IMR-90 (cell line): ENCODE data around the gene C5orf15. TPM values are rescaled to one million over a fixed set of nuclear protein-coding genes. Genes with fewer than 3 reads are reported as not detected.

Experiments
- ATAC-seq: fragments of 200-7000 bp; cut with Tn5 transposase; 2 replicates; pipeline ENCODE4 v1.9.1; 2020; ENCODE audit warnings: low read depth, mild to moderate bottlenecking, moderate library complexity
- BruUV-seq: library from RNA; stranded (reverse); fragments of 400-500 nt; replicated peaks from 2 replicates; lab custom pipeline; 2021; lab: Mats Ljungman, UMichigan
- CTCF ChIA-PET: fragments of 300-600 bp; formaldehyde crosslinking; extraction: SDS; loops from one replicate; lab custom pipeline; 2021; ENCODE audit warnings: antibody characterized with exemption; lab: Yijun Ruan, JAX
- POLR2A ChIA-PET: fragments of 300-600 bp; sonication (Branson Sonifier 250); formaldehyde crosslinking; loops from one replicate; lab custom pipeline; 2022; ENCODE audit warnings: antibody characterized with exemption; ENCODE audit not compliant: unreplicated experiment; lab: Charles Lee
- DNase-seq: peaks from one replicate; pipeline ENCODE4 v3.0.0; 2013
- H2AFZ ChIP-seq: replicated peaks from 2 replicates; pipeline ENCODE3; 2013; ENCODE audit warnings: low read length, mild to moderate bottlenecking; ENCODE audit not compliant: poor library complexity
- H2AK5ac ChIP-seq: 2 replicates; pipeline ENCODE4 v1.6.1; 2013; ENCODE audit warnings: low read depth, low read length, inconsistent platforms
- H2AK9ac ChIP-seq: replicated peaks from 2 replicates; pipeline ENCODE3; 2013; ENCODE audit warnings: mild to moderate bottlenecking, low read depth, low read length, moderate library complexity; ENCODE audit not compliant: poor library complexity
- H2BK120ac ChIP-seq: 2 replicates; pipeline ENCODE4 v1.6.1; 2013; ENCODE audit warnings: low read depth, low read length, inconsistent platforms
- H2BK15ac ChIP-seq: 3 replicates; pipeline ENCODE4 v1.6.1; 2013; ENCODE audit warnings: low read depth, low read length, inconsistent platforms
- H2BK20ac ChIP-seq: 2 replicates; pipeline ENCODE4 v1.6.1; 2013; ENCODE audit warnings: low read depth, mild to moderate bottlenecking, inconsistent platforms, low read length, moderate library complexity
- H2BK5ac ChIP-seq: 2 replicates; pipeline ENCODE4 v1.6.1; 2013; ENCODE audit warnings: mild to moderate bottlenecking, low read depth, low read length, inconsistent platforms; ENCODE audit not compliant: poor library complexity, severe bottlenecking
- H3K14ac ChIP-seq: replicated peaks from 2 replicates; pipeline ENCODE4 v1.6.1; 2013; ENCODE audit warnings: low read depth, low read length, inconsistent platforms
- H3K18ac ChIP-seq: 2 replicates; pipeline ENCODE4 v1.6.1; 2013; ENCODE audit warnings: low read depth, low read length, control low read depth
- H3K23ac ChIP-seq: 2 replicates; pipeline ENCODE4 v1.6.1; 2013; ENCODE audit warnings: low read depth, low read length, inconsistent platforms
- H3K27ac ChIP-seq: 2 replicates; pipeline ENCODE4 v1.5.1; 2013; ENCODE audit warnings: mild to moderate bottlenecking, control low read depth, low read length; ENCODE audit not compliant: insufficient read depth
- H3K27me3 ChIP-seq: 2 replicates; pipeline ENCODE4 v1.6.1; 2013; ENCODE audit warnings: low read length; ENCODE audit not compliant: control insufficient read depth, insufficient read depth
- H3K36me3 ChIP-seq: 2 replicates; pipeline ENCODE4 v1.6.1; 2013; ENCODE audit warnings: low read length, mixed read lengths; ENCODE audit not compliant: control insufficient read depth, insufficient read depth
- H3K4ac ChIP-seq: 2 replicates; pipeline ENCODE4 v1.6.1; 2013; ENCODE audit warnings: low read depth, low read length, inconsistent platforms
- H3K4me1 ChIP-seq: 2 replicates; pipeline ENCODE4 v1.6.1; 2013; ENCODE audit warnings: low read length, mixed read lengths; ENCODE audit not compliant: control insufficient read depth, insufficient read depth
- H3K4me2 ChIP-seq: 2 replicates; pipeline ENCODE4 v1.6.1; 2013; ENCODE audit warnings: low read depth, mild to moderate bottlenecking, control low read depth, low read length, moderate library complexity
- H3K4me3 ChIP-seq: 2 replicates; pipeline ENCODE4 v1.5.1; 2013; ENCODE audit warnings: low read depth, mild to moderate bottlenecking, control low read depth, low read length, moderate library complexity; ENCODE audit not compliant: insufficient read depth
- H3K56ac ChIP-seq: 2 replicates; pipeline ENCODE4 v1.6.1; 2013; ENCODE audit warnings: low read length, inconsistent platforms; ENCODE audit not compliant: insufficient read depth; ENCODE audit errors: extremely low read depth
- H3K79me1 ChIP-seq, 2 experiments: 2 replicates each; pipeline ENCODE4 v1.6.1; 2013; ENCODE audit warnings: low read length in 2 of 2, inconsistent platforms in 1 of 2, low read depth in 1 of 2
- H3K9ac ChIP-seq: 2 replicates; pipeline ENCODE4 v1.6.1; 2013; ENCODE audit warnings: low read depth, low read length, control low read depth
- H3K9me1 ChIP-seq: 2 replicates; pipeline ENCODE4 v1.6.1; 2013; ENCODE audit warnings: low read length, inconsistent platforms; ENCODE audit not compliant: insufficient read depth
- H3K9me3 ChIP-seq: 2 replicates; pipeline ENCODE4 v1.6.1; 2013; ENCODE audit warnings: low read length; ENCODE audit not compliant: control insufficient read depth, insufficient read depth
- H4K20me1 ChIP-seq: 2 replicates; pipeline ENCODE4 v1.6.1; 2013; ENCODE audit warnings: low read length, inconsistent platforms; ENCODE audit not compliant: insufficient read depth
- H4K5ac ChIP-seq: 2 replicates; pipeline ENCODE4 v1.6.1; 2013; ENCODE audit warnings: mild to moderate bottlenecking, low read depth, low read length, control low read depth
- H4K8ac ChIP-seq, 2 experiments: 2 replicates each; pipeline ENCODE4 v1.6.1; 2013; ENCODE audit warnings: low read depth in 2 of 2, low read length in 2 of 2, control low read depth in 1 of 2, inconsistent platforms in 1 of 2
- H4K91ac ChIP-seq: 2 replicates; pipeline ENCODE4 v1.6.1; 2013; ENCODE audit warnings: low read depth, low read length, inconsistent platforms; ENCODE audit not compliant: insufficient read depth
- FOS ChIP-seq: fragments of 150-350 bp; IDR thresholded peaks from 2 replicates; pipeline ENCODE4 v1.6.1; 2016; ENCODE audit warnings: low read depth, low read length
- MAZ ChIP-seq: IDR thresholded peaks from 2 replicates; pipeline ENCODE4 v1.6.1; 2012; ENCODE audit warnings: low read depth, mild to moderate bottlenecking, low read length, improper control_type of control experiment, moderate library complexity, borderline replicate concordance
- MXI1 ChIP-seq: IDR thresholded peaks from 2 replicates; pipeline ENCODE4 v1.6.1; 2012; ENCODE audit warnings: low read depth, mild to moderate bottlenecking, low read length, moderate library complexity, borderline replicate concordance
- NFE2L2 ChIP-seq: fragments of 150-350 bp; IDR thresholded peaks from 2 replicates; pipeline ENCODE4 v1.6.1; 2016; ENCODE audit warnings: low read depth, mild to moderate bottlenecking, low read length
- POLR2A ChIP-seq: IDR thresholded peaks from 2 replicates; pipeline ENCODE4 v1.6.1; 2012; ENCODE audit warnings: mild to moderate bottlenecking, low read depth, low read length
- RAD21 ChIP-seq: IDR thresholded peaks from 2 replicates; pipeline ENCODE4 v1.6.1; 2012; ENCODE audit warnings: low read length, improper control_type of control experiment
- RCOR1 ChIP-seq: IDR thresholded peaks from 2 replicates; pipeline ENCODE4 v1.6.1; 2012; ENCODE audit warnings: mild to moderate bottlenecking, low read length, improper control_type of control experiment; ENCODE audit not compliant: insufficient replicate concordance
- WGBS, 2 experiments: methylation state at CpG; one replicate each; pipeline versions ENCODE4 v1.1.5 to v1.1.7; 2013; ENCODE audit warnings: missing lambda C conversion rate in 2 of 2; ENCODE audit not compliant: insufficient read length in 1 of 2; ENCODE audit errors: extremely low coverage in 2 of 2; 5-methylcytosine and 5-hydroxymethylcytosine counted together
- dilution Hi-C: fragments of 300-500 bp; cut with HindIII; formaldehyde crosslinking; loops from one replicate; pipeline ENCODE4 v1.14.3; 2018; ENCODE audit warnings: low sequenced_read_pairs; ENCODE audit not compliant: unreplicated experiment
- in situ Hi-C: fragments of 300-500 bp; cut with MboI; formaldehyde crosslinking; loops from 3 replicates; pipeline ENCODE4 v1.14.3; 2019; ENCODE audit warnings: low sequenced_read_pairs, inconsistent platforms, mixed read lengths
- intact Hi-C: fragments of 100-400 bp; cut with micrococcal nuclease; formaldehyde crosslinking; loops from 2 replicates; pipeline ENCODE4 v1.10.0; 2022
- polyA plus RNA-seq, 3 experiments: library from polyadenylated mRNA; depleted of rRNA; stranded (reverse); fragments of >200 nt; gene quantifications; 2 replicates each; pipeline ENCODE4 v1.2.3, GENCODE V29; 2012; ENCODE audit warnings: low replicate concordance in 1 of 3
- total RNA-seq: library from RNA; depleted of rRNA; stranded (reverse); fragments of >200 nt; gene quantifications from 2 replicates; pipeline ENCODE4 v1.2.3, GENCODE V29; 2012
- TF ChIP-seq, protein P1 (sequence below): conservative IDR thresholded peaks from 2 replicates; pipeline ENCODE4 v1.5.1; 2012; ENCODE audit warnings: mild to moderate bottlenecking, low read depth, low read length, improper control_type of control experiment
- TF ChIP-seq, protein P2 (sequence below): fragments of 150-350 bp; IDR thresholded peaks from 2 replicates; pipeline ENCODE4 v1.6.1; 2017; ENCODE audit warnings: mild to moderate bottlenecking, antibody characterized with exemption, low read length, low read depth

C5orf15 gene
- total and polyA plus RNA-seq, 2 of the 4 experiments (the other 2 are of a cell fraction): 35.1 to 73.5 TPM

DNA sequence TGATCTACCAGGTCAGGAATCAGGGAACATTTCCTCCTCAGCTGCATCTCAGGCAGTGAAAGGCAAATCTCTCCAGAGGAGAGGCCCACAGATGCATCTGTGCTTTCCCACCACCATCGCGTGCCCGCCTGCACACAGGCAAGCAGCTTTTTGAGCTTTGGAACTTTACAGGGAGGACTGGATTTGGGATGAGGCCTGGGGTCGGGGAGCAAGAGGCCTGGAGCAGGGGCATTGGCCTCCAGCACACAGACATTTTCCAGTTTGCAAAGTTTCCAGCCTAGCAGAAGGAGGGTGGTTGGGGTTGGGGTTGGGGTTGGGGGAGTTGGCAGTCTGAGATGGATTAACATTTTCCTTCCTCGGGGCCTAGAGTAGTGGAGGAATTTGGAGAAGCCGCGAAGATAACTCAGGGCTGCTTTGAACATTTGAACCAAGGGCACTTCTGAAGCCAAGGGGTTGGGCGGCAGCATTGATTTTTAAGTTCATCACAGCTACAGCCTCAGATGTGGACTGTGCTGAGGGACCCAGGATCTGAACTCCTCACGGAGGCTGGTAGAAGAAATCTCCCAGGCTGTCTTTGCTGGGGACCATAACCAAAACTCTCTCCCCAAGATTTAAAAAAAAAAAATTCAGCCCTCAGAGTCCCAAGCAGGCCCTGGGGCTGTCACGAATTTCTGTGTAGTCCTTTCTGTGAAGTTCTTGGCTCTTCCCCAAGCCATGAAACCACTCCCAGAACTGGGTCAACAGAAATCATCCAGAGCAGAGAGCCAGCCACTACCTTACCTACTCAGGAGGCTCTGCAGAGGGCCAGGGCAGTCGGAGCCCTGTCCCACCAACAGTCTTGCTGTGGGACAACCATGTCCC, 25.6 kb downstream of the C5orf15 start (continued):
- TF ChIP-seq MAZ: no peak

DNA sequence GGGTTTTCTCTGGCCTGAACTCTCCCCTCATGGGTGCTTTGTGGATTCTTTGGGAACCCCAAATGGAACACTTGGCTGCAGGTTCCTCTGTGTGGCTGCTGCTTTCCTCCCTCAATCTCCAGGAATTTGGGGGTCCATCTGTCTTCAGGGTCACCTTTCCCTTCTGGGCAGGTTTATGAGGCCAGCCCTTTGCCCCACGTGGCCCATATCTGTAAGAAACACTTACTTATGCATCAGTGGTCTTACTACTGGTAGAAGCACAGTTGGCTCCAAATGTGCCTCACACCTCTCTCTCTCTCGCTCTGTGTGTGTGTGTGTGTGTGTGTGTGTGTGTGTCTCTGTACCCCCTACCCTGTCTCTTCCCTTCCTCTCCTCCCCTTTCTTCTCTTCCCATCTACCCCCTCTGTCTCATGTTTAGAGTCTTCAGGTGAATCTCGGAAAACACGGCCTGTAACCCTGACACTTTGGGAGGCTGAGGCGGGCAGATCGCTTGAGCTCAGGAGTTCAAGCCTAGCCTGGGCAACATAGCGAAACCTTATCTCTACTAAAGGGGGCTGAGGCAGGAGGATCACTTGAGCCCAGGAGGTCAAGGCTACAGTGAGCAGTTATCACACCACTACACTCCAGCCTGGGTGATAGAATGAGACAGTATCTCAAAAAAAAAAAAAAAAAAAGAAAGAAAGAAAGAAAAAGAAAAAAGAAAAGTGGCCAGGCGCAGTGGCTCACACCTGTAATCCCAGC, 26.8 kb downstream of the C5orf15 start:
- BruUV-seq: no TSS peak

More for the DNA sequence above, 26.8 kb downstream of the C5orf15 start:
- DNase-seq (no peak), ATAC-seq (no peak)
- CTCF ChIA-PET: no interaction called here
- H3K27me3 ChIP-seq: peaks cover 12% of the 10 kb centered on the region
- TF ChIP-seq, protein P1, sequence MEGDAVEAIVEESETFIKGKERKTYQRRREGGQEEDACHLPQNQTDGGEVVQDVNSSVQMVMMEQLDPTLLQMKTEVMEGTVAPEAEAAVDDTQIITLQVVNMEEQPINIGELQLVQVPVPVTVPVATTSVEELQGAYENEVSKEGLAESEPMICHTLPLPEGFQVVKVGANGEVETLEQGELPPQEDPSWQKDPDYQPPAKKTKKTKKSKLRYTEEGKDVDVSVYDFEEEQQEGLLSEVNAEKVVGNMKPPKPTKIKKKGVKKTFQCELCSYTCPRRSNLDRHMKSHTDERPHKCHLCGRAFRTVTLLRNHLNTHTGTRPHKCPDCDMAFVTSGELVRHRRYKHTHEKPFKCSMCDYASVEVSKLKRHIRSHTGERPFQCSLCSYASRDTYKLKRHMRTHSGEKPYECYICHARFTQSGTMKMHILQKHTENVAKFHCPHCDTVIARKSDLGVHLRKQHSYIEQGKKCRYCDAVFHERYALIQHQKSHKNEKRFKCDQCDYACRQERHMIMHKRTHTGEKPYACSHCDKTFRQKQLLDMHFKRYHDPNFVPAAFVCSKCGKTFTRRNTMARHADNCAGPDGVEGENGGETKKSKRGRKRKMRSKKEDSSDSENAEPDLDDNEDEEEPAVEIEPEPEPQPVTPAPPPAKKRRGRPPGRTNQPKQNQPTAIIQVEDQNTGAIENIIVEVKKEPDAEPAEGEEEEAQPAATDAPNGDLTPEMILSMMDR: no peak
- TF ChIP-seq POLR2A: no peak
- no peak for TF ChIP-seq FOS
- no peak for TF ChIP-seq NFE2L2
- TF ChIP-seq, protein P2, sequence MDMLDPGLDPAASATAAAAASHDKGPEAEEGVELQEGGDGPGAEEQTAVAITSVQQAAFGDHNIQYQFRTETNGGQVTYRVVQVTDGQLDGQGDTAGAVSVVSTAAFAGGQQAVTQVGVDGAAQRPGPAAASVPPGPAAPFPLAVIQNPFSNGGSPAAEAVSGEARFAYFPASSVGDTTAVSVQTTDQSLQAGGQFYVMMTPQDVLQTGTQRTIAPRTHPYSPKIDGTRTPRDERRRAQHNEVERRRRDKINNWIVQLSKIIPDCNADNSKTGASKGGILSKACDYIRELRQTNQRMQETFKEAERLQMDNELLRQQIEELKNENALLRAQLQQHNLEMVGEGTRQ: no peak
- no peak for TF ChIP-seq RAD21
- no peak for TF ChIP-seq MAZ
- no peak for TF ChIP-seq RCOR1
- TF ChIP-seq MXI1: no peak
- no peak overlapping the region for H3K4me2 ChIP-seq
- H3K4me3 ChIP-seq: no peak overlapping the region
- no peak overlapping the region for H3K23ac ChIP-seq
- H2AFZ ChIP-seq: no peak overlapping the region
- no peak overlapping the region for H2BK120ac ChIP-seq
- H3K18ac ChIP-seq: no peak overlapping the region
- H3K4ac ChIP-seq: no peak overlapping the region
- H2AK9ac ChIP-seq: no peak overlapping the region
- H3K14ac ChIP-seq: no peak overlapping the region
- POLR2A ChIA-PET: no interaction called here
- no peak overlapping the region for H2BK20ac ChIP-seq
- no CpG with 5 or more reads among the region's 8 CpGs for WGBS, 2 experiments
- no peak overlapping the region for H2BK15ac ChIP-seq
- no peaks in the 10 kb centered on the region for H3K36me3 ChIP-seq
- H2BK5ac ChIP-seq: no peak overlapping the region
- no peak overlapping the region for H4K8ac ChIP-seq
- no peaks in the 10 kb centered on the region for H3K9me3 ChIP-seq
- H3K9ac ChIP-seq: no peak overlapping the region
- H3K79me1 ChIP-seq: no peaks in the 10 kb centered on the region
- no peaks in the 10 kb centered on the region for H3K9me1 ChIP-seq
- H4K91ac ChIP-seq: no peak overlapping the region
- H3K56ac ChIP-seq: no peak overlapping the region
- intact Hi-C loops: loop anchor here (5.0 to 10.0 kb wide), 3 partner anchors 187 to 829 kb away; no protein-coding TSS in a partner anchor
- dilution Hi-C loops: no loop called here
- H4K20me1 ChIP-seq: no peaks in the 10 kb centered on the region
- in situ Hi-C loops: loop anchor here (10.0 kb wide), 2 partner anchors 517 to 827 kb away; no protein-coding TSS in a partner anchor
- H3K4me1 ChIP-seq: no peaks in the 10 kb centered on the region
- no peak overlapping the region for H2AK5ac ChIP-seq
- no peak overlapping the region for H4K5ac ChIP-seq
- no peak overlapping the region for H3K27ac ChIP-seq
